ENCODE results near the gene EHBP1L1.

The EHBP1L1 gene

DNA sequence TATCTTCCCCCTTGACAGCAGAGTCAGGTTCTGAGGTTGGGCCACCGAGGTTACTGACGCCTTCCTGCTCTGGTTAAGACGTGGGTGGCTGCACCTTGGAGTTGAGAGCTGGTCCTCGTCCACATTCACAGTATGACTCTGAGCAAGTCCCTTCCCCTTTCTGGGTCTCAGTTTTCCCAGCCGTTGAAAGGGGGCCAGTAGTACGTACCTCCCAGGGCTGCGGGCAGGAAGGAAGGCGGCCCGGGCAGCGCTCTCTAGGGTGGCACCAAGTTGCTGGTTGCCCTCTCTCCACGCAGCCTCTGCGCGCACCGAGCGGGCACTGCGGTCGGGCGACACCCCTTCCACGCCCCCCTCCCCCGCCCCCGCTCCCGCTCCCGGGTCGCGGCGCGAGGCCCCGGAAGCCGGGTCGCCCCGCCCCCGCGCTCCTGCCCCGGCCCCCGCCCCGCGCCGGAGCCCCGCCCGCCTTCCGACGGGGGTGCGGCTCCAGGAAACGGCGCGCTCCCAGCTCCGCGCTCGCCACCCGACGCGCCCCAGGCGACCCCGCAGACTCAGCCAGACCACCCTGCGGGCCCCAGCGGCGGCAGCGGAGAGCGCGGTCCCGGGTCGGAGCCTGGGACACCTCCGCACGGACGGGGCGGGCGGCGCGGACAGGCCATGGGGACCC lies at the start of gene EHBP1L1:
Gene EHBP1L1 (plus strand): TSS at position 486 of the 664 bp plus-strand sequence. CDS start 250 bp downstream, outside the sequence.
- peak; percentile 77 for DNase-seq

DNA sequence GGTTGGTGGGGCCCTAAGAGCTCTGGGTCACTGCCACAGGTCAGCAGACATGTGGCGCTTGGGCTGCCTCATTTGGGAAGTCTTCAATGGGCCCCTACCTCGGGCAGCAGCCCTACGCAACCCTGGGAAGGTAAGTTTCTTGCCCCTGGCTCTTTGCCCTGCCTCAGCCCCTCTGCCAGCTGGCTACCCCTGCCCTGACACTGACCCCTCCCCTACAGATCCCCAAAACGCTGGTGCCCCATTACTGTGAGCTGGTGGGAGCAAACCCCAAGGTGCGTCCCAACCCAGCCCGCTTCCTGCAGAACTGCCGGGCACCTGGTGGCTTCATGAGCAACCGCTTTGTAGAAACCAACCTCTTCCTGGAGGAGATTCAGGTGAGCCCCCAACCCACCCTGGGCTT lies 49.1 kb upstream of the EHBP1L1 start:
- DNase-seq = no peak

DNA sequence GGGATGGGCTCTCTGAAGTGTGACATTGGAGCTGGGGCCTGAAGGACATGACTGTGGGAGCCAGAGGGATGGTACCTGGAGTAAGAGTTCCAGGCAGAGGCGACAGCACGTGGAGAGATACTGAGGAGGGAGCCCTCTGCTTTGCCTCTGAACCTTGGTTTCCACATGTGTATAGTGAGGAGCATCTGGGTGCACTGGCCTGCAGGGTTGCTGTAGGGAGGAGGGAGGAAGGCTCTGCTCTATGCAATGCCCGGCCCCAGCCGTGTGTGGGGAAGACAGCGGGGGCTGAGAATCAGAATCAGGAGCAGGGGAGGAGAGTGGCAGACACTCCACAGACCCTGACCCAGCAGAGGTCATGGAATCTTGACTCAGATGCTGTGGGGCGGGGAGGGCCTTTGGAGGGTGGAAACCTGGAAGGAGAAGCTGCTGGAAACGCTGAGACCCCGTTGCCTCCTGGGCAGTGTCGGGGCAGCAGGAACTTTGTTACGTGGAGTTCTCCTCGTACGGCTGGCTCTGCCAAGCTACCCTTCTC lies 47.0 kb upstream of the EHBP1L1 start:
- DNase-seq = no peak

DNA sequence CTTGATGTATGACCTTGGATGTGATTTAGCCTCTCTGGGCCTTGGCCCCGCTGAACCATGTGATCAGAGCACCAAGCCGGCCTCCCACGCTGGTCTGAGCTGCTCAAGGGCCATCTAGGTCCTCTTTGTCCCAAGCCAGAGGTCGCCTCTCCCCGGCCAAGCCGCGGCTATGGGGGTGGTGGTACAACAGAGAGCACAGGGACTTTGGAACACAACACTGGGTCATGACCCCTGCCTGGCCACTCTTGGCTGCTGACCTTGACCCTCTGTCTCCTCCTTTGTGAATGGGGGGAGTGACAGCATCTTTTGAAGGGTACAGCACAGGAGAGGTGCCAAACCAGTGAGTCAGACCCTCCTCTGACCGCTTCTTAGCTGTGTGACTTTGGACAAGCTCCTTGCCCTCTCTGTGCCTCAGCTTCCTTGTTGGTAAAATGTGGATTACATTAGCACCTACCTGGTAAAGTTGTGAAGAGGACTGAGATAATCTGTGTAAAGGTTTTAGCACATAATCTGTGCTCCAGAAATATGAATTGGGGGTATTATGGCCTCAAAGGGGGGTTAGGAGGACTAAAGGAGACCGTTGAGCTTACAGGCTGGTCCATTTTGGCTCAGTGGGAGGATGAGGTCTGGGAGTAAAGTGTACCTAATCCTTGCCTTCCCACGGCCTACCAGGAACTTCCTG lies 46.2 kb upstream of the EHBP1L1 start:
- no peak for DNase-seq

DNA sequence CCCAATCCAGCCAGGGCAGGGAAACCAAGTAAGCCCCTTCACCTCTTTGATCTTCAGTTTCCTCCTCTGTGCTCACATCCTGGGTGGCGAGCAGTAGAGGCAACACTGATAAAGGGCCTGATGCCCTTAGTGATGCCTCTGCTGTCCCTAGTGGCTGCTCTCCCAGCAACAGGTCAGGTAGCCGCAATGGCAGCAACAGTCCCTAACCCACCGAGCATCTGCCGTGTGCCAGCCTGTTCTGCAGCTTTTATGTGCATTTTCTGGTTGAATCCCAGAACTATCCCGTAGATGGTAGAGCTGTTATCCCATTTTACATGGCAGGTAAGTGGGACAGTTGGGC lies 45.7 kb upstream of the EHBP1L1 start:
- DNase-seq = no peak

DNA sequence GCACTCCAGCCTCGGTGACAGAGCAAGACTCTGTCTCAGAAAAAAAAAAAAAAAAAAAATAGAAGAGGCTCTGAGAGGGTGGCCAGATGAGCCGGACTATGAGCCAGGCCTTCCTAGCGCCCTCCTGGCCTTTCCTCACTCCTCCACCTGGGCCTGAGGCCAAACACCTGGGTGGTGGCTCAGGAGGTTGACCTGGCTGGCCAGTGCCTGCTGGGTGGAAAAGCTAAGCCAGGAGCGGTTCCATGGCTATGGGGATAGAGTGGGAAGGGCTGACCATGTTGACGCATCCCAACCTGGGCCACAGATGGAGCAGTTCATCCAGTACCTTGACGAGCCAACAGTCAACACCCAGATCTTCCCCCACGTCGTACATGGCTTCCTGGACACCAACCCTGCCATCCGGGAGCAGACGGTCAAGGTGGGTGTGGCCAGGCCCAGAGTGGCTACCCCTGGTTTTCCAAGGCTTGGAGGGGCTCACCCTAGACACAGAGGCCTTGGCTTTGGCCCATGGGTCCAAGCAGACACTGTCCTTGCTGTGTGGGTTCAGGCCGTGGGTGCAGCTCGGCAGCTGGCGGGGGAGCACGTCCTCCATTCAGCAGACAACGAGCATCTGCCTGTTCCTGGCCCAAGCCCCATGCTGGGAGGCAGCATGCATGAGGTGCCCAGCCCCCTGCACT lies 43.3 kb upstream of the EHBP1L1 start:
- no peak for DNase-seq

DNA sequence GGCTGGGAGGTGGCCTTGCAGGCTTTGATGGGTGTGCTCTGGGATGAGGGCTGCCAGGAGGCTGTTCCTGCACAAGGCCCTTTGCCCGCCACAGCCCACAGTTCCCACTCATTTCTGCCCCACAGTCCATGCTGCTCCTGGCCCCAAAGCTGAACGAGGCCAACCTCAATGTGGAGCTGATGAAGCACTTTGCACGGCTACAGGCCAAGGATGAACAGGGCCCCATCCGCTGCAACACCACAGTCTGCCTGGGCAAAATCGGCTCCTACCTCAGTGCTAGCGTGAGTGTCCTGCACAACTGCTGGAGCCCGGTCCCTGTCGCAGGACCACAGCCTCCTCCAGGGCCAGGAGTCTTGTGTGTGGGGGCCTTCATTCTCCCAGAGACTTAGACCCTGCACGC lies 40.8 kb upstream of the EHBP1L1 start:
- DNase-seq = no peak

DNA sequence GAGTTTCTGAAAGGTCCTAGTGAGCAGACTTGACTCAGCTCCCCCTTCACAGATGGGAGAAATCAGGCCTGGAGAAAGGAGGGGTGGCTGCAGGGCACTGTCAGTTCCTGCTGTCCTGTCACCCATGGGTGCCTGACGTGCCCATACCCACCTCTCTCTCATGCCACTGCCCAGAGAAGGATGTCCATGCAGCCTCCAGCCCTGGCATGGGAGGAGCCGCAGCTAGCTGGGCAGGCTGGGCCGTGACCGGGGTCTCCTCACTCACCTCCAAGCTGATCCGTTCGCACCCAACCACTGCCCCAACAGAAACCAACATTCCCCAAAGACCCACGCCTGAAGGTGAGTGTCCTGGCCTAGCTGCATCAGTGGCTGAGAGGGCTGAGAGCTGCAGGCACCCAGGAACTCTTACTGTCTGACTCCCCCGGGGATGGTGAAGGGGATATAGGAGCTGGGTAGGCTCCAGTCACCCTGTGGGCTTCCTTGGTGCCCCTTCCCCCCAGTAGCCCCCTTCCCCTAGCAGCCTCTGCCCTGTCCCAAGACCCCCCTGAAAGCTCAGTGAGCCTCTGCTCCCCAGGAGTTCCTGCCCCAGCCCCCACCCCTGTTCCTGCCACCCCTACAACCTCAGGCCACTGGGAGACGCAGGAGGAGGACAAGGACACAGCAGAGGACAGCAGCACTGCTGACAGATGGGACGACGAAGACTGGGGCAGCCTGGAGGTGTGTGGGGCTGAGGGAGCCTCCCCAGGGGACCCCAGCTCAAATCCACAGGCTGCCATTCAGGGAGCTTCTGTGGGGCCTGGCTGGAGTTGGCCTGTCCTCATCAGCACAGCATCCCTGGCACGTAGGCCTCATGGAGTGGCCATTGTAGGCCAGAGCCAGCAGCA lies 39.2 kb upstream of the EHBP1L1 start:
- no peak for DNase-seq

DNA sequence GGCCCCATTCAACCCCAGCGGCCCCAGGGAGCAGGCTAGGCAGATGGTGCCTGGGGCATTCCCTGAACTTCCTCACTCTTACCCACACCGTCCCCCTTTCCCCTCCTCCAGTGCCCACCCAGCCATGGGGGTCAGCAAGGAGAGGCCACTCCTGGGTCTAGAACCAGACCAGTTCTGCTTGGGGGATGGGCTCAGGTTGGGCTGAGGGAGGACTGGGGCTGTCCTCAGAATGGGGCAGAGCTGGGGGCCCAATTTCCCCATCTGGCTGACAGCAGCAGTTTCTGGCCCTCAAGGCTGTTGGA lies 38.6 kb upstream of the EHBP1L1 start:
- no peak for DNase-seq

DNA sequence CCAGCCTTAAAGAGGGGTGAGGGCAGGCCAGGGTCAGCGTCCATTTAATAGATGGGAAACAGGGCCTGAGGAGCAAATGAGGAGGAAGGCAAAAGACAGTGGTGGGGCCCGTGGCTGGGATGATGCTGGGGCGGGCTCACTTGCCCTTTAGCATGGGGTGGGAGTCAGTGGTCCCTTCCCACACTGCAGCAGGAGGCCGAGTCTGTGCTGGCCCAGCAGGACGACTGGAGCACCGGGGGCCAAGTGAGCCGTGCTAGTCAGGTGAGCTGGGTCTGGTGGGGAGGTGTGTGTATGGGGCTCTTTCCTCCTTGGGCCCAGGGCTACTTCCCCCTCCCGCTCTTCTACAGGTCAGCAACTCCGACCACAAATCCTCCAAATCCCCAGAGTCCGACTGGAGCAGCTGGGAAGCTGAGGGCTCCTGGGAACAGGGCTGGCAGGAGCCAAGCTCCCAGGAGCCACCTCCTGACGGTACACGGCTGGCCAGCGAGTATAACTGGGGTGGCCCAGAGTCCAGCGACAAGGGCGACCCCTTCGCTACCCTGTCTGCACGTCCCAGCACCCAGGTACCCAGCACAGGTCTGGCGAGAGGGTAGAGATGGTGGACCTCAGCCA lies 38.1 kb upstream of the EHBP1L1 start:
- no peak for DNase-seq

DNA sequence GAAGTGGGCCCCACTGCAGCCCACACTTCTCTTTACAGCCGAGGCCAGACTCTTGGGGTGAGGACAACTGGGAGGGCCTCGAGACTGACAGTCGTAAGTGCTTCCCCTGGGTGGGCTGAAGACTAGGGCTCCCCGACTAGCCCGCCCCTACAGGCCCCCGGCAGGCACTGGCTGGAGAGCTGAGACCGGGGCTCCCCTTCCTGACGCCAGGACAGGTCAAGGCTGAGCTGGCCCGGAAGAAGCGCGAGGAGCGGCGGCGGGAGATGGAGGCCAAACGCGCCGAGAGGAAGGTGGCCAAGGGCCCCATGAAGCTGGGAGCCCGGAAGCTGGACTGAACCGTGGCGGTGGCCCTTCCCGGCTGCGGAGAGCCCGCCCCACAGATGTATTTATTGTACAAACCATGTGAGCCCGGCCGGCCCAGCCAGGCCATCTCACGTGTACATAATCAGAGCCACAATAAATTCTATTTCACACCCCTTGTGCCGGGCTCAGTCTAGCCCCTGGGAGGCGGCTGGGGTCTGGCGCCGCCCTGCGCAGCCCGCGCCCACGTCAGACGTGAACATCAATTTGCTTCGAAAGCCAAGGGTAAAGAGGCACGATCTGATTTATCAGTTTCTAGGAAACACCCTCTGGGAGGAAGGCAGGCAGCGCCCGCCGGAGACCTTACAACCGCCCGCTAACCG lies 37.5 kb upstream of the EHBP1L1 start:
- no peak for DNase-seq

DNA sequence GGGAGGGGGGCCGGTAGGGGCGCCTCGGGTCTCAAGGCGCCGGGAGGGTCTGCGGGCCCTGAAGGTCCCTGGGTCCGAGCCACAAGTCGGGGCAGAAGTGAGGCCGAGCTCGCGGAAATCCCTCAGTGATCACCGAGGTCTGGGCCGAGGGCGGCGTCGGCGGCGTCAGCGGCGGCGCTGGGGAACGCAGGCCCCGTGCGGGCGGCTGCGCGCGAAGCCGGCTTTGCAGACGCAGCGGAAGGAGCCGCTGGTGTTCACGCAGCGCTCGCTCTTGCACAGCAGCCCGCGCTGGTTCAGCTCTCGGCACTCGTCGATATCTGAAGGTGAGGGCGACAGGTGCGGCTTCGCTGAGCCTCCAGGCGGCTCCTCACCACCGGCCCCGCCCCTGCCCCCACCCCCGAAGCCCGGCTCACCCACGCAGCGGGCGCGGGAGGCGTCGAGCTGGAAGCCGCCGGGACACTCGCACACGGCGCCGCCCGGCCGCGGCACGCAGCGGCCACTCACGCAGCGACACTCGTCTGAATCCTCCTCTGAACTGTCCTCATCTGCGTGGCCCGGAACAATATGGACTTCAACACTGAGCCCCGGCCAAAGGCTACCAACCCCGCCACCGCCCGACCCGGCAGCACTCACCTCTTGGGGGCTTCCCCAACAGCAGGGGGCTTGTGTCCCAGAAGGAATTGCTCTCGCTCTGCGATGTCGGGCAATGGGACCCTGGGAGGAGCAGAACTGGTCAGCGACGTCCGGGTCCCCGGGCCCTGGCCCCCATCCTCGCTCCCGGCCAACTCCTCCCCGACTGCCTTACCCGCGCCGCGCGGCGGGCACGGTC lies 36.7 kb upstream of the EHBP1L1 start:
- DNase-seq = no peak

DNA sequence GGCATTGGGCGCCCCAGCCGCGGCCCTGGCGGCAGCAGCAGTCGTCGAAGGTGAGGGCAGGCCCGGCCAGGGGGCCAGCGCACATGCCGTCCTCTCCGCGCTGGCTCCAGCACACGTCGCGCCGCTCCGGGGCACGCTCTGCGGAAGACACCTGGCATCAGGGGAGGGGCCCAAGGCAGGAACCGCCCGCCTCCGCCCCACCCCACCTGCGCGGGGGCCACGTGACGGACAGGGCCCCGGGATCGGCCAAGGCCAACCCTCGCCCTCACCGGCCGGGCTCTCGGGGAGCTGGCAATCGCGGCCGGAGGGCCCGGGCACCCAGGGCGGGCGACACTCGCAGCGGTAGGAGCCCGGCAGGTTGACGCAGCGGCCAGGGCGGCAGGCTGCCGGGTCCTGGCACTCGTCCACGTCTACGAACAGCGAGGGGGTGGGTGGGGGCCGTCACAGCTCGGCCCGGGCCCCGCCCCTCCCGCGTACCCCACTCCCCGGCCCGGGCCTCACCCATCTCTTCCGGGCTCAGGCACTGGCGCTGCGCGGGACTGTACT lies 36.0 kb upstream of the EHBP1L1 start:
- no peak for DNase-seq

DNA sequence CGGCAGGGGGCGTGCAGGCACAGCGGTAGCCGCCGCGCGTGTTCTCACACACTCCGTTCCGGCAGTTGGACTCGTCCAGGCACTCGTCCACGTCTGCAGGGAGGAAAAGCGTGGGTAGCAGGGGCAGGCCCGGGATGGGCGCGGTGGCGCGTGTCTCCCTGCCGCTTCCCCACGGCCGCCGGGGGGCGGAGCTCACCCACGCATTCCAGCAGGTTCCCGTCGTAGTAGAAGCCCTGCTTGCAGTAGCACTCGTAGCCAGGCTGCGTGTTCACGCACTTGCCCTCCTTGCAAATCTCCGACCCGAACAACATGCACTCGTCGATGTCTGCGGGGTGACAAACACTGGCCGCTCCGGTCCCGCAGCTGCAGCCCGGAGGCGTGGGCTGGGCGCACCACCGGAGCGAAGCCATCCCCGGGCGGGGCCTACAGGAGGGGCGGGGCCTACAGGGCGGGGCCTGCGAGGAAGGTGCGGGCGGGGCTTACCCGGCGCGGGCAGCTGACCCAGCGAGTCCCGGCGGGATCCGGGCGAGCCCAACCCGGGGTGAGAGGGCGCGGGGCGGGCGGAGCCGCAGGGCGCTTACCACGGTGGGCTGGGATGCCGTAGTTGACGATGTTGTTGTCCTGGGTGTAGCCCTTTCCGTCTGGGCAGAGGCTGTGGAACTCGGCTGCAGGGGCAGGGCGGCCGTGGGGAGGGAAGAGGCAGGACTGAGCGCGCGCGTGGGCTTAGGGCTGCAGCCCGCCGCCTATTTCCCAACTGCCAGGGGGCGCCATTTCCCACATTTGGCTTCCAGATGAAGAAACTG lies 35.4 kb upstream of the EHBP1L1 start:
- DNase-seq = peak; percentile 86

DNA sequence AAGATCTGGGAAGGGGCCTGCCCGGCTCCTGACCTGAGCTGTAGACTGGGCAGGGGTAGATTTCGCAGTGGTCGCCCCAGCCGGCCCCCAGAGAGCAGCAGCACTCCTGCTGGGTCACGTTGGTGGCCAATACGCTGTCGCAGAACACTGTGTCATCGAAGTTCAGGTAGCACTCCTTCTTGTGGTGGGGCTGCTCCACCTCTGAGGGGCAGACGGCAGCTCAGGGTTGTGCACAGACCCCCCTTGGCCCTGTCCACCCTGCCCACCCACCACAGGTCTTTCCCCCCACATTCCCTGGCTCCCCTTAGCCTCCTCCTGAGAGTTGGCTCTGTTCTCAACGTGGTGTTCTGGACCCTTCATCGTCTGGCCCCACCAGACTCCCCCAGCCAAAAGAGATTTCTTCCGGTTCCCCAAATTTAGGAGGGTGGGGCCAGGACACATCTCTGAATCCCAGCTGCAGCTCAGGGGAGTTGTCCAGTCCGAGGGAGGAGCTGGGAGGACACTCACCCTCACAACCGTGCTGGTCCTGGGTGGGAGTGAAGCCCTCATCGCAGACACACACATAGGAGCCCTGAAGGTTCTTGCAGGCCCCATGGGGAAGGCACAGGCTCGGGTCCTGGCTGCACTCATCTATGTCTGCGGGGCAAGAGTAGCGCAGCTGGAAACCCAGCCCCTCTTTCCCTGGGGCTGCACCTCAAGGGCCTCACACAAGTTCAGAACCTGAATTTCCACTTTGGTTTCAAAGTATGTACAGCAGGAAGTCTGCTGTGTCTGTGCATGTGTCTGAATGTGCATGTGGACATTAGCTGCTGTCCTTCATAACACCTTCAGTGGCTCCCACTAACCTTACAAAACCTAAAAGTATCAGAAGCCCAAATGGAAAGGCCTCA lies 34.5 kb upstream of the EHBP1L1 start:
- no peak for DNase-seq

DNA sequence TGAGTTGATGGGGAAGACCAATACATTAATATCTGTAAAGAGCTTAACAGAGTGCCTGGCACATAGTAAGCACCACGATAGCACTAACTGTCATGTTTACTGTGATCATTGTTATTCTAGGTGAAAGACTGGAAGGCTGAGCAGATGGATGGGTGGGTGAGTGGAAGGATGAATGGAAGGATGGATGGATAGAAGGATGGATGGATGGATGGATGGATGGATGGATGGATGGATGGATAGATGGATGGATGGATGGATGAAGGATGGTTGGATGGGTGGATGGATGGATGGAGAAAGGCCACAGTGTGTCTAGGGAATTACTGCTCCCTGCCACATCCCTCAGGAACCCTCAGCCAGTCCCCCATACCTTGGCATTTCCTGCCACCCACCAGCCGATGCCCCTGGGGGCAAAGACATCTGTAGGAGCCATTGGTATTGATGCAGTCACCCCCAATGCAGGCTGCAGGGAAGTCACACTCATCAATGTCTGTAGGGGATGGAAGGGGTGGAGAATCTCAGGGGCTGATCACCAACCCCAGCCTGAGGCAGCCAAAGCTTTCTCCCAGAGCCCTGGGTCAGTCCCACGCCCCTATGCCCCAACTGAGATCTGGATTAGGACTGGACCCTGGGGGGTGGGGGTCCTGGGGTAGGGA lies 33.0 kb upstream of the EHBP1L1 start:
- DNase-seq = no peak

DNA sequence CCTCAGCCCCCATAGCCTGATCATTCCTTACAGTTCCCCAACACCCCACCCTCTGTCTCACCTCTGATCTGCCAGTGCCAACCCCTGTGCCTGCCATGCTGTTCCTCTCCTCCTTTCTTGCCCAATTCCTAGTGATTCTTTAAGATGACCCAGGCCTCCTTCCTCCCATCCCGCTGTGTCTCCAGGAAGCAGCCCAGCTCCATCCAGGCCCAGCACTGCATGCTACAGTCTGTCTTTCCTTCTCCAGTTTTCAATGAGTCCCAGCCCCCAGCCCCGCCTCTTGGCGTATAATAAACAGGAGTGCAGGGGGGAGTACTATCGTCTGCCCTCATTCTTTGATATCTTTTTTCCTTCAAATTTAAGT lies 30.0 kb upstream of the EHBP1L1 start:
- no peak for DNase-seq

DNA sequence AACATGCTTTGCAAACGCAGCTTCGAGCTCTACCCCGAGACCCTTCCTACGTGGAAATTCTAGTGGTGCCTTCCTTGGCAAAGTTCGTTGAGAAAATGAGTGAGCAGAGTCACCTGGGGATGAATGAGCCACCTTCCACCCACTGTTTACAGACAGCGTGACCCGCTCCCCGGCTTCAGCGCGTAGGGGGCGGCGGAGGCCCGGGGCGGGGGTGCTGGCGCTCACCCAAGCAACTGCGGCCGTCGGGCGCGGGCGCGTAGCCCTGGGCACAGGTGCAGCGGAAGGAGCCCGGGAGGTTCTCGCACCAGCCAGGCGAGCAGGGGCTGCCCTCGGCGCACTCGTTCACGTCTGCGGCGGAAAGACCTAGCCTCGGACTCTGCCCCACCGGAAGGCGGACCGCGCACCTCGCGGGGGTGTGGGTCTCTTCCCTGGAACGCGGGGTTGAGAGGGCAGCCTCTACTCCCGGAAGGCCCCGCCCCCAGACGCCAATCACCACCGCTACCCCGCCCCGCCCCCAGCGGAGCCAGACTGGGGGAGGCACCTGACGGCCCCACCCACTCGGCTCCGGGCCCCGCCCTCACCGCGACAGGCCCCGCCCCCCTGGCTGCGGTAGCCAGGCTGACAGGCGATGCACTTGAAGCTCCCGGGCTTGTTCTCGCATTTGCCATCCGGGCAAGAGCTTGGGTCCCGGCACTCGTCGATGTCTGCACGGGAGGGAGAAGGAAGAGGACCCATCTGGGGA lies 29.5 kb upstream of the EHBP1L1 start:
- DNase-seq = no peak
